Left ventricle myocardium superior (tissue), 1 donor: ENCODE data around the gene RASAL2. TPM values are rescaled to one million over a fixed set of nuclear protein-coding genes. Genes with fewer than 3 reads are reported as not detected.
"Not testable (repeated sequence)": the region's sequence is repeated elsewhere in the genome, so short reads cannot be mapped to it uniquely, and the experiment has no call there.

Experiments
- ATAC-seq: fragments of 200-7000 bp; cut with Tn5 transposase; one replicate; pipeline ENCODE4 v1.9.1; 2020; ENCODE audit warnings: mild to moderate bottlenecking, moderate library complexity
- DNase-seq: peaks from one replicate; pipeline ENCODE4 v3.0.0-alpha.2; 2020
- intact Hi-C: fragments of 100-400 bp; cut with micrococcal nuclease; formaldehyde crosslinking; loops from one replicate; pipeline ENCODE4 v1.11.0; 2022
- total RNA-seq: library from RNA; stranded (reverse); fragmentation: NEBNext Ultra II Directional; extraction: Animal tissue kit (Norgen Biotek cat#: 25700); gene quantifications from one replicate; pipeline ENCODE4 v1.2.1, GENCODE V29; 2021
- donor health status: DM: no; HTN: yes; CAD: no; lungs with severe emphysema.

The RASAL2 gene
- total RNA-seq, 1 donor from 2014 or later: 26.4 TPM

- ATAC-seq, intact Hi-C loops: not testable (repeated sequence)
These were observed 296.4 kb downstream of the RASAL2 start for GRCh38 chr1:178390280-178390679.

GRCh38 chr1:178393370-178393769 is 299.5 kb downstream of the RASAL2 start:
- intact Hi-C loops: no loop called here
- DNase-seq (no peak), ATAC-seq (no peak)

More at GRCh38 chr1:178390280-178390679, 296.4 kb downstream of the RASAL2 start:
- DNase-seq: not testable (repeated sequence)

- no peak for ATAC-seq
- DNase-seq: no peak
- intact Hi-C loops: loop anchor here (2.0 kb wide), 1 partner anchor 16 kb away; no protein-coding TSS in a partner anchor
These were observed 302.9 kb downstream of the RASAL2 start for GRCh38 chr1:178396789-178397188.

GRCh38 chr1:178397678-178398077 is 303.8 kb downstream of the RASAL2 start:
- ATAC-seq (no peak), DNase-seq (no peak)
- intact Hi-C loops: loop anchor here (2.0 kb wide), 1 partner anchor 17 kb away; no protein-coding TSS in a partner anchor

- DNase-seq (no peak), ATAC-seq (no peak)
- intact Hi-C loops: no loop called here
These were observed 305.3 kb downstream of the RASAL2 start for GRCh38 chr1:178399177-178399728.

- ATAC-seq (no peak), DNase-seq (no peak)
- intact Hi-C loops: no loop called here
These were observed 311.2 kb downstream of the RASAL2 start for GRCh38 chr1:178405137-178405536.

GRCh38 chr1:178407215-178407614 is 313.3 kb downstream of the RASAL2 start:
- intact Hi-C loops: no loop called here
- ATAC-seq (no peak), DNase-seq (no peak)

- intact Hi-C loops: no loop called here
- DNase-seq (no peak), ATAC-seq (no peak)
These were observed 313.8 kb downstream of the RASAL2 start for GRCh38 chr1:178407655-178408054.

GRCh38 chr1:178408871-178409270 is 315.0 kb downstream of the RASAL2 start:
- intact Hi-C loops: no loop called here
- ATAC-seq (no peak), DNase-seq (no peak)

GRCh38 chr1:178409541-178409940 is 315.6 kb downstream of the RASAL2 start:
- ATAC-seq: no peak
- intact Hi-C loops: no loop called here
- no peak for DNase-seq

- intact Hi-C loops: no loop called here
These were observed 318.0 kb downstream of the RASAL2 start for GRCh38 chr1:178411756-178412399.

GRCh38 chr1:178412400-178412770 is 318.5 kb downstream of the RASAL2 start:
- no peak for DNase-seq
- intact Hi-C loops: no loop called here
- no peak for ATAC-seq

More at GRCh38 chr1:178411756-178412399, 318.0 kb downstream of the RASAL2 start:
- no peak for ATAC-seq
- no peak for DNase-seq

- DNase-seq (no peak), ATAC-seq (no peak)
- intact Hi-C loops: no loop called here
These were observed 324.0 kb downstream of the RASAL2 start for GRCh38 chr1:178417858-178418257.

- intact Hi-C loops: no loop called here
- DNase-seq: no peak
- no peak for ATAC-seq
These were observed 324.5 kb downstream of the RASAL2 start for GRCh38 chr1:178418284-178418955.

GRCh38 chr1:178434360-178434759 is 340.5 kb downstream of the RASAL2 start:
- ATAC-seq: no peak
- no peak for DNase-seq
- intact Hi-C loops: no loop called here

- intact Hi-C loops: no loop called here
- DNase-seq (no peak), ATAC-seq (no peak)
These were observed 341.1 kb downstream of the RASAL2 start for GRCh38 chr1:178434899-178435435.

- ATAC-seq: no peak
- DNase-seq: no peak
- intact Hi-C loops: no loop called here
These were observed 343.0 kb downstream of the RASAL2 start for GRCh38 chr1:178436899-178437298.

GRCh38 chr1:178438432-178438831 is 344.5 kb downstream of the RASAL2 start:
- intact Hi-C loops: no loop called here
- DNase-seq (no peak), ATAC-seq (no peak)

- DNase-seq: no peak
- no peak for ATAC-seq
- intact Hi-C loops: no loop called here
These were observed 349.0 kb downstream of the RASAL2 start for GRCh38 chr1:178442925-178443324.

- ATAC-seq: no peak
- intact Hi-C loops: no loop called here
- DNase-seq: no peak
These were observed 357.0 kb downstream of the RASAL2 start for GRCh38 chr1:178450871-178451270.
